RWPE2 (cell line): ENCODE data around the gene MFAP3L.
"Not testable (repeated sequence)": the region's sequence is repeated elsewhere in the genome, so short reads cannot be mapped to it uniquely, and the experiment has no call there.

Experiments used
- ATAC-seq: fragments of 200-7000 bp; cut with Tn5 transposase; 3 replicates; pipeline ENCODE4 v1.9.1; 2021; ENCODE audit warnings: low read depth
- DNase-seq: peaks from one replicate; pipeline ENCODE4 v3.0.0-alpha.2; 2020; ENCODE audit warnings: low spot score
- H3K27ac ChIP-seq: fragments of 450-650 bp; 2 replicates; pipeline ENCODE4 v1.5.1; 2017; ENCODE audit warnings: mild to moderate bottlenecking; ENCODE audit not compliant: poor library complexity, severe bottlenecking
- H3K27me3 ChIP-seq: fragments of 250-450 bp; sonication (Bioruptor Pico); 2 replicates; pipeline ENCODE4 v1.5.1; 2021; ENCODE audit warnings: mild to moderate bottlenecking, moderate library complexity; ENCODE audit not compliant: insufficient read depth, poor library complexity, severe bottlenecking
- H3K36me3 ChIP-seq: fragments of 250-450 bp; sonication (Bioruptor Pico); 2 replicates; pipeline ENCODE4 v1.5.1; 2020; ENCODE audit warnings: low read depth, mild to moderate bottlenecking, moderate library complexity
- H3K4me1 ChIP-seq: fragments of 250-450 bp; sonication (Bioruptor Pico); 2 replicates; pipeline ENCODE4 v1.5.1; 2021; ENCODE audit warnings: mild to moderate bottlenecking, moderate library complexity; ENCODE audit not compliant: insufficient read depth, poor library complexity, severe bottlenecking
- H3K4me3 ChIP-seq: fragments of 250-450 bp; sonication (Bioruptor Pico); 2 replicates; pipeline ENCODE4 v1.5.1; 2021; ENCODE audit warnings: mild to moderate bottlenecking, moderate library complexity; ENCODE audit not compliant: severe bottlenecking
- H3K9me3 ChIP-seq: fragments of 250-450 bp; sonication (Bioruptor Pico); 2 replicates; pipeline ENCODE4 v1.5.1; 2021; ENCODE audit warnings: mild to moderate bottlenecking, moderate library complexity; ENCODE audit not compliant: severe bottlenecking
- CTCF ChIP-seq: fragments of 450-650 bp; IDR thresholded peaks from one replicate; pipeline ENCODE4 v1.5.1; 2017; ENCODE audit warnings: mild to moderate bottlenecking, moderate library complexity; ENCODE audit not compliant: poor library complexity, severe bottlenecking

MFAP3L gene

GRCh38 chr4:169956091-169956843 is 69.9 kb downstream of the MFAP3L start:
- Histone ChIP-seq H3K27me3 (no peaks in the 10 kb centered on the region), H3K27ac (no peak overlapping the region), H3K36me3 (no peaks in the 10 kb centered on the region), H3K4me3 (no peak overlapping the region), H3K9me3 (no peaks in the 10 kb centered on the region), H3K4me1 (no peaks in the 10 kb centered on the region)
- DNase-seq, result no peak
- no peak for ATAC-seq
- no peak for TF ChIP-seq CTCF

- H3K4me3 ChIP-seq, result no peak overlapping the region
- no peaks in the 10 kb centered on the region for H3K9me3 ChIP-seq
- H3K27me3 ChIP-seq, result no peaks in the 10 kb centered on the region
- DNase-seq, result no peak
- H3K27ac ChIP-seq, result no peak overlapping the region
- no peak for ATAC-seq
- H3K4me1 ChIP-seq, result no peaks in the 10 kb centered on the region
- no peak for TF ChIP-seq CTCF
- H3K36me3 ChIP-seq, result no peaks in the 10 kb centered on the region
Measured at GRCh38 chr4:169955521-169955920, 70.7 kb downstream of the MFAP3L start.

- Histone ChIP-seq H3K36me3 (no peaks in the 10 kb centered on the region), H3K27me3 (no peaks in the 10 kb centered on the region), H3K4me1 (no peaks in the 10 kb centered on the region), H3K27ac (no peak overlapping the region), H3K9me3 (no peaks in the 10 kb centered on the region), H3K4me3 (no peak overlapping the region)
- no peak for DNase-seq
- TF ChIP-seq CTCF, result no peak
- ATAC-seq, result no peak
Measured at GRCh38 chr4:169952236-169953002, 73.8 kb downstream of the MFAP3L start.

- TF ChIP-seq CTCF, result no peak
- H3K9me3 ChIP-seq, result no peaks in the 10 kb centered on the region
- H3K27ac ChIP-seq, result no peak overlapping the region
- no peaks in the 10 kb centered on the region for H3K27me3 ChIP-seq
- DNase-seq, result no peak
- H3K4me1 ChIP-seq, result no peaks in the 10 kb centered on the region
- no peak for ATAC-seq
- no peaks in the 10 kb centered on the region for H3K36me3 ChIP-seq
- H3K4me3 ChIP-seq, result no peak overlapping the region
Measured at GRCh38 chr4:169948271-169948670, 77.9 kb downstream of the MFAP3L start.

GRCh38 chr4:169945636-169946035 is 80.6 kb downstream of the MFAP3L start:
- H3K9me3 ChIP-seq, result no peaks in the 10 kb centered on the region
- no peaks in the 10 kb centered on the region for H3K36me3 ChIP-seq
- ATAC-seq, result no peak
- no peaks in the 10 kb centered on the region for H3K4me1 ChIP-seq
- no peak for DNase-seq
- H3K27ac ChIP-seq, result no peak overlapping the region
- no peak overlapping the region for H3K4me3 ChIP-seq
- no peaks in the 10 kb centered on the region for H3K27me3 ChIP-seq
- no peak for TF ChIP-seq CTCF

GRCh38 chr4:169943601-169944000 is 82.6 kb downstream of the MFAP3L start:
- not testable (repeated sequence) for H3K27ac ChIP-seq, DNase-seq, ATAC-seq, H3K36me3 ChIP-seq, H3K4me3 ChIP-seq, H3K9me3 ChIP-seq, H3K27me3 ChIP-seq, H3K4me1 ChIP-seq
